ENCODE results near the gene ZNF622.

Gene ZNF622

GRCh38 chr5:16406023-16406422, 59.6 kb downstream of the ZNF622 start:
- H2AFZ ChIP-seq (ENCODE audit: low read length), result no peak overlapping the region
- no peaks in the 10 kb centered on the region for H3F3A ChIP-seq (ENCODE audit: low read depth)
- H3K9ac ChIP-seq (ENCODE audit: low read depth, low read length, poor library complexity, severe bottlenecking), result no peak overlapping the region
- H3K79me2 ChIP-seq (ENCODE audit: insufficient read depth, low read length), result no peaks in the 10 kb centered on the region
- H3K4me3 ChIP-seq (ENCODE audit: low read length, poor library complexity, severe bottlenecking), result no peak overlapping the region
- H3K4me1 ChIP-seq (ENCODE audit: insufficient read depth, low read length, poor library complexity, severe bottlenecking), result no peaks in the 10 kb centered on the region
- no peaks in the 10 kb centered on the region for H3K27me3 ChIP-seq (ENCODE audit: insufficient read depth, low read length, poor library complexity, severe bottlenecking)
- H3K4me2 ChIP-seq (ENCODE audit: low read depth, low read length, poor library complexity, severe bottlenecking), result no peak overlapping the region
- no peaks in the 10 kb centered on the region for H4K20me1 ChIP-seq (ENCODE audit: insufficient read depth, low read length, poor library complexity, severe bottlenecking)
- no peak for TF ChIP-seq CTCF (conservative IDR thresholded peaks at IDR 0.05; ENCODE audit: low read length)
- TF ChIP-seq EZH2phosphoT487 (IDR thresholded peaks at IDR 0.05; ENCODE audit: borderline replicate concordance), result no peak
- H3K36me3 ChIP-seq (ENCODE audit: insufficient read depth, low read length), result no peaks in the 10 kb centered on the region
- no peaks in the 10 kb centered on the region; the same call in 1 of the 2 replicates for H3K9me3 ChIP-seq (ENCODE audit: insufficient read depth, low read depth, low read length)
- H3K9me2 ChIP-seq (replicated peaks; ENCODE audit: low read depth, low read length), result no peaks in the 10 kb centered on the region
